ENCODE data around the gene LYRM2.

The LYRM2 gene

GRCh38 chr6:89590133-89590532 is 48.4 kb downstream of the LYRM2 start:
- no peak for DNase-seq

- DNase-seq = no peak
Observed at GRCh38 chr6:89589297-89590025, 49.1 kb downstream of the LYRM2 start.

- DNase-seq = no peak
Observed at GRCh38 chr6:89585154-89585553, 53.4 kb downstream of the LYRM2 start.

- no peak for DNase-seq
Observed at GRCh38 chr6:89584539-89584938, 54.0 kb downstream of the LYRM2 start.

GRCh38 chr6:89583559-89583958 is 55.0 kb downstream of the LYRM2 start:
- DNase-seq = no peak

- no peak for DNase-seq
Observed at GRCh38 chr6:89582669-89583325, 55.8 kb downstream of the LYRM2 start.

- DNase-seq = no peak
Observed at GRCh38 chr6:89581689-89582088, 56.9 kb downstream of the LYRM2 start.

- no peak for DNase-seq
Observed at GRCh38 chr6:89580997-89581666, 57.4 kb downstream of the LYRM2 start.

- no peak for DNase-seq
Observed at GRCh38 chr6:89575562-89575960, 63.0 kb downstream of the LYRM2 start.

GRCh38 chr6:89574910-89575561 is 63.5 kb downstream of the LYRM2 start:
- DNase-seq = no peak

- no peak for DNase-seq
Observed at GRCh38 chr6:89567630-89568390, 70.7 kb downstream of the LYRM2 start.

- no peak for DNase-seq
Observed at GRCh38 chr6:89566930-89567629, 71.5 kb downstream of the LYRM2 start.

- DNase-seq = no peak
Observed at GRCh38 chr6:89566008-89566800, 72.3 kb downstream of the LYRM2 start.

- DNase-seq = no peak
Observed at GRCh38 chr6:89564752-89565427, 73.7 kb downstream of the LYRM2 start.

- no peak for DNase-seq
Observed at GRCh38 chr6:89563866-89564265, 74.7 kb downstream of the LYRM2 start.

- no peak for DNase-seq
Observed at GRCh38 chr6:89562093-89562973, 76.2 kb downstream of the LYRM2 start.

- DNase-seq = no peak
Observed at GRCh38 chr6:89559487-89559886, 79.1 kb downstream of the LYRM2 start.

GRCh38 chr6:89555806-89556205 is 82.7 kb downstream of the LYRM2 start:
- DNase-seq = no peak

GRCh38 chr6:89555031-89555430 is 83.5 kb downstream of the LYRM2 start:
- no peak for DNase-seq

GRCh38 chr6:89554106-89554505 is 84.4 kb downstream of the LYRM2 start:
- no peak for DNase-seq

Data from NCI-H510A (cell line).